Esophagus muscularis mucosa (tissue), 4 donors: Measurements from ENCODE around the gene BMAL1. TPM values are rescaled to one million over a fixed set of nuclear protein-coding genes. Genes with fewer than 3 reads are reported as not detected.

Source experiments
- DNase-seq: peaks from one replicate; pipeline ENCODE4 v3.0.0-alpha.2; 2017; ENCODE audit errors: extremely low spot score
- H3K27ac ChIP-seq, 4 donors: fragments of 200-600 bp; sonication (generic); replicated peaks in 1 of 4; 1 replicate in 3 of 4; 2 replicates in 1 of 4; pipeline ENCODE4 v1.5.1; 2016 to 2019; ENCODE audit warnings: mild to moderate bottlenecking in 1 of 4
- H3K27me3 ChIP-seq, 4 donors: fragments of 200-600 bp; sonication (generic); one replicate each; pipeline versions ENCODE4 v1.5.1 to v1.6.0; 2016 to 2019
- H3K36me3 ChIP-seq, 4 donors: fragments of 200-600 bp; sonication (generic); one replicate each; pipeline ENCODE4 v1.5.1; 2016 to 2019
- H3K4me1 ChIP-seq, 4 donors: fragments of 200-600 bp; sonication (generic); one replicate each; pipeline ENCODE4 v1.5.1; 2016 to 2019
- H3K4me3 ChIP-seq, 4 donors: fragments of 200-600 bp; sonication (generic); 1 replicate in 2 of 4; 2 replicates in 2 of 4; pipeline ENCODE4 v1.5.1; 2016 to 2019; ENCODE audit warnings: mild to moderate bottlenecking in 4 of 4, moderate library complexity in 1 of 4
- H3K9me3 ChIP-seq, 4 donors: fragments of 200-600 bp; sonication (generic); 1 replicate in 3 of 4; 2 replicates in 1 of 4; pipeline ENCODE4 v1.5.1; 2016 to 2019
- CTCF ChIP-seq, 3 experiments: fragments of 200-600 bp in 2 of 3; fragments of 450-650 bp in 1 of 3; sonication (generic) in 2 of 3; IDR thresholded peaks; one replicate each; pipeline ENCODE4 v1.5.1; 2017 to 2019; ENCODE audit warnings: antibody characterized with exemption in 3 of 3, mild to moderate bottlenecking in 2 of 3, moderate library complexity in 1 of 3
- EP300 ChIP-seq: sonication (generic); formaldehyde crosslinking; IDR thresholded peaks from one replicate; pipeline ENCODE4 v1.6.1; 2017; ENCODE audit warnings: antibody characterized with exemption
- POLR2A ChIP-seq: fragments of 450-650 bp; IDR thresholded peaks from one replicate; pipeline ENCODE4 v1.6.1; 2017; ENCODE audit warnings: antibody characterized with exemption, moderate library complexity, mild to moderate bottlenecking, low read depth
- POLR2AphosphoS5 ChIP-seq, 2 donors: sonication (generic); formaldehyde crosslinking; IDR thresholded peaks; one replicate each; pipeline ENCODE4 v1.6.1; 2017; ENCODE audit warnings: antibody characterized with exemption in 2 of 2
- WGBS: methylation state at CpG from one replicate; pipeline ENCODE4 v1.1.5; 2018; 5-methylcytosine and 5-hydroxymethylcytosine counted together
- intact Hi-C: fragments of 100-400 bp; cut with DNase I; formaldehyde crosslinking; loops from one replicate; pipeline ENCODE4 v1.15.1; 2023
- total RNA-seq, 4 donors: library from RNA; depleted of rRNA; stranded (reverse); fragments of >200 nt; gene quantifications; one replicate each; pipeline versions ENCODE4 v1.1.0 to v1.2.1, GENCODE V29; 2016

The BMAL1 gene
- total RNA-seq, 4 donors from 2014 or later = 31.1 to 36.4 (median 33.9) TPM

- no peaks in the 10 kb centered on the region for H3K9me3 ChIP-seq
- H3K4me1 ChIP-seq = peaks cover 31 to 49% (median 44%) of the 10 kb centered on the region in 4 donors
- H3K27ac ChIP-seq = no peak overlapping the region
- DNase-seq = no peak
- H3K27me3 ChIP-seq = no peaks in the 10 kb centered on the region
- 80% methylated on average over 5 of the region's 5 CpGs for WGBS
- H3K36me3 ChIP-seq = no peaks in the 10 kb centered on the region
- no peak overlapping the region for H3K4me3 ChIP-seq
- intact Hi-C loops = no loop called here
- TF ChIP-seq POLR2A (no peak), EP300 (no peak), CTCF (IDR thresholded peaks at IDR 0.05) (no peak), POLR2AphosphoS5 (IDR thresholded peaks at IDR 0.05) (no peak)
Measured at GRCh38 chr11:13341026-13341425, 63.4 kb downstream of the BMAL1 start.

- no peak for TF ChIP-seq EP300
- TF ChIP-seq CTCF (IDR thresholded peaks at IDR 0.05) = no peak
- no peak for TF ChIP-seq POLR2AphosphoS5 (IDR thresholded peaks at IDR 0.05)
- no peak for TF ChIP-seq POLR2A
- DNase-seq = no peak
- no peaks in the 10 kb centered on the region for H3K27me3 ChIP-seq
- H3K4me3 ChIP-seq = no peak overlapping the region
- WGBS = 95% methylated on average over 4 of the region's 4 CpGs
- H3K4me1 ChIP-seq = peaks cover 24 to 39% (median 28%) of the 10 kb centered on the region in 4 donors
- H3K27ac ChIP-seq = no peak overlapping the region
- H3K9me3 ChIP-seq = no peaks in the 10 kb centered on the region
- peaks cover 0 to 6% (median 0%) of the 10 kb centered on the region in 4 donors for H3K36me3 ChIP-seq
- intact Hi-C loops = no loop called here
Measured at GRCh38 chr11:13343067-13343466, 65.5 kb downstream of the BMAL1 start.

GRCh38 chr11:13343931-13344717, 66.5 kb downstream of the BMAL1 start:
- intact Hi-C loops = loop anchor here (1.0 kb wide), 1 partner anchor 134 kb away; no protein-coding TSS in a partner anchor
- DNase-seq = no peak
- H3K27me3 ChIP-seq = no peaks in the 10 kb centered on the region
- H3K9me3 ChIP-seq = no peaks in the 10 kb centered on the region
- 67% methylated on average over 10 of the region's 10 CpGs for WGBS
- H3K27ac ChIP-seq = no peak overlapping the region
- no peak overlapping the region for H3K4me3 ChIP-seq
- peaks cover 0 to 6% (median 0%) of the 10 kb centered on the region in 4 donors for H3K36me3 ChIP-seq
- peak; percentile 77 to 87 (median 82) for TF ChIP-seq CTCF (IDR thresholded peaks at IDR 0.05)
- no peak for TF ChIP-seq POLR2AphosphoS5 (IDR thresholded peaks at IDR 0.05)
- TF ChIP-seq POLR2A = no peak
- TF ChIP-seq EP300 = no peak
- H3K4me1 ChIP-seq = peaks cover 13 to 33% (median 18%) of the 10 kb centered on the region in 4 donors

DNA sequence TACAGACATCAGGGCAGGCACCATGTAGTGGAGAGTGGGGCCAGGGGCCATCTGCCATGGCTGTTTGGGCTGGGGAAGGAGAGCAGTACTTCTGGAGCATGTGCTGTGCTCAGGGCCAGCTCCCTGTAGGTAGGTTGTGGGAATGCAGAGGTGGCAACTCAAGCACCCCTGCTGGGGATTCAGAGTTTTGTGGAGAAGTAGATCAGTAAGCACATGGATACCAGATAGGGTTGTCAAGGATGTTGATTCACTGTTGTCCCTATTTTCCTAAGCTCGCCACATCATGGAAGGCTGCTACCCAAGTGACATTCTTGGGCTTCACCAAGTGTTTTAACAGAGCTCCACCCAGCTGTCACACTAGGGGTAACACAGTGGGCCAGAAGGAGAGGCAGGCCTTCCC, 67.2 kb downstream of the BMAL1 start:
- Histone ChIP-seq H3K9me3 (no peaks in the 10 kb centered on the region), H3K27ac (no peak overlapping the region), H3K36me3 (peaks cover 0 to 6% (median 0%) of the 10 kb centered on the region in 4 donors), H3K4me3 (no peak overlapping the region), H3K27me3 (no peaks in the 10 kb centered on the region), H3K4me1 (peaks cover 6 to 26% (median 12%) of the 10 kb centered on the region in 4 donors)
- intact Hi-C loops = loop anchor here (1.0 to 5.0 kb wide), 2 partner anchors 135 to 383 kb away; no protein-coding TSS in a partner anchor
- no peak for DNase-seq
- 89% methylated on average over 1 of the region's 1 CpG for WGBS
- TF ChIP-seq EP300 (no peak), CTCF (IDR thresholded peaks at IDR 0.05) (no peak), POLR2A (no peak), POLR2AphosphoS5 (IDR thresholded peaks at IDR 0.05) (no peak)
